Calu3 (cell line): ENCODE data around the gene FER1L5. TPM values are rescaled to one million over a fixed set of nuclear protein-coding genes. Genes with fewer than 3 reads are reported as not detected.

Experiments used
- BruUV-seq: library from RNA; stranded (reverse); fragments of 400-500 nt; replicated peaks from 2 replicates; lab custom pipeline; 2021; lab: Mats Ljungman, UMichigan
- CTCF ChIA-PET: fragments of 300-600 bp; sonication (Branson Sonifier 250); formaldehyde crosslinking; loops from one replicate; lab custom pipeline; 2022; ENCODE audit warnings: antibody characterized with exemption; lab: Charles Lee
- DNase-seq: peaks from one replicate; pipeline ENCODE4 v3.0.0; 2022
- H3K27ac Mint-ChIP-seq: one replicate; pipeline ENCODE4 v1.8.0; 2022; ENCODE audit warnings: mixed read lengths; ENCODE audit not compliant: unreplicated experiment
- H3K27me3 Mint-ChIP-seq: one replicate; pipeline ENCODE4 v1.8.0; 2022; ENCODE audit warnings: mixed read lengths; ENCODE audit not compliant: unreplicated experiment
- H3K36me3 Mint-ChIP-seq: one replicate; pipeline ENCODE4 v1.8.0; 2022; ENCODE audit warnings: mild to moderate bottlenecking, moderate library complexity, mixed read lengths; ENCODE audit not compliant: insufficient read depth, unreplicated experiment
- H3K4me1 Mint-ChIP-seq: one replicate; pipeline ENCODE4 v1.8.0; 2022; ENCODE audit warnings: mild to moderate bottlenecking, low read depth, mixed read lengths; ENCODE audit not compliant: unreplicated experiment
- H3K4me3 Mint-ChIP-seq: one replicate; pipeline ENCODE4 v1.8.0; 2022; ENCODE audit warnings: mild to moderate bottlenecking, low read depth, moderate library complexity, mixed read lengths; ENCODE audit not compliant: unreplicated experiment
- H3K9me3 Mint-ChIP-seq: one replicate; pipeline ENCODE4 v1.8.0; 2022; ENCODE audit warnings: low read depth, mixed read lengths; ENCODE audit not compliant: unreplicated experiment
- CTCF ChIP-seq: fragments of 200-600 bp; IDR thresholded peaks from one replicate; pipeline ENCODE4 v1.8.0; 2022; ENCODE audit warnings: antibody characterized with exemption; ENCODE audit not compliant: unreplicated experiment
- intact Hi-C: fragments of 100-400 bp; cut with micrococcal nuclease; formaldehyde crosslinking; loops from one replicate; pipeline ENCODE4 v1.10.0; 2022; ENCODE audit not compliant: unreplicated experiment
- total RNA-seq: library from RNA; stranded (reverse); gene quantifications from 2 replicates; pipeline ENCODE4 v1.2.3, GENCODE V29; 2022

Gene FER1L5
- total RNA-seq, 1 experiment from 2014 or later: not detected

DNA sequence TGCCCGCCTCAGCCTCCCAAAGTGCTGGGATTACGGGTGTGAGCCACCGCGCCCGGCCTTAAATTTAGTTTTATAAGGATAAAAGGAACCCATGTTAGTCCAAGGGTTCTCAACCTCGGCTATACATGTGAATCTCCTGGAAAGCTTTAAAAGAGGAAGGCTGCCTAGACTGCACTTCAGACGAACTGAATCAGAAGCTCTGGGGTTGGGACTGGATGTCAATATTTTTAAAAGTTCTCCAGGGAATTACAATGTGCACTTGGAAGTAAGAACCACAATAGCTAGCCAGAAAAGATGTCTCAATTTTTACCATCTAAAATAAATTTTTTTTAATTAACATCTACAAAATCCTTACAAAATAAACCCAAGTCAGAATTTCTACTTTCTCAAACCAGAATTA, 87.2 kb downstream of the FER1L5 start:
- Mint-ChIP-seq H3K9me3 (no peaks in the 10 kb centered on the region), H3K36me3 (peaks cover 50% of the 10 kb centered on the region), H3K4me1 (no peaks in the 10 kb centered on the region), H3K27me3 (no peaks in the 10 kb centered on the region), H3K27ac (no peak overlapping the region), H3K4me3 (no peak overlapping the region)
- no TSS peak for BruUV-seq
- TF ChIP-seq CTCF: no peak
- DNase-seq: no peak
- CTCF ChIA-PET: interaction anchor here (0.5 kb wide), 1 partner anchor 60 kb away, joined by 3 read pairs; no protein-coding TSS in a partner anchor
- intact Hi-C loops: no loop called here

DNA sequence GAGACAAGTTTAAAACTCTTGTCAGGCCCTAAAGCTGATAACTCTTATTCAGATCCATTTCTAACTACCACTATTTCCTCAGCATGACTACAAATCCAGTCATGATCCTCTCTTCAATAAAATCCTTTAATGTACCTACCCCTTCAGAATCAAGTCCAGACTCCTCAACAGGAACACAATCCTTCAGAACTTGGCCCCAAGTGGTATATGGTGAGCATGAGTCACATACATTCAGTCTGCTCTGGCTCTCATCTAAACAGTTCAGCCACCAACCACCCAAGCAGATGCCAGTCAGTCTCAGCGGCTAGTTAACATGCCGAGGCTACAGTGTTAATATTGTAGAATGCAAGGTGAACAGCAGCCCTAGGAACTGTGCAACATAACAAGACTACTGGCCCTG, 87.6 kb downstream of the FER1L5 start:
- Mint-ChIP-seq H3K27ac (no peak overlapping the region), H3K4me3 (no peak overlapping the region), H3K36me3 (peaks cover 55% of the 10 kb centered on the region), H3K9me3 (no peaks in the 10 kb centered on the region), H3K4me1 (no peaks in the 10 kb centered on the region), H3K27me3 (no peaks in the 10 kb centered on the region)
- no TSS peak for BruUV-seq
- TF ChIP-seq CTCF: no peak
- intact Hi-C loops: no loop called here
- CTCF ChIA-PET: interaction anchor here (0.5 kb wide), 1 partner anchor 59 kb away, joined by 3 read pairs; no protein-coding TSS in a partner anchor
- no peak for DNase-seq

GRCh38 chr2:96733931-96734330, 91.4 kb downstream of the FER1L5 start:
- Mint-ChIP-seq H3K27me3 (no peaks in the 10 kb centered on the region), H3K36me3 (peaks cover 39% of the 10 kb centered on the region), H3K27ac (no peak overlapping the region), H3K4me1 (peaks cover 11% of the 10 kb centered on the region), H3K4me3 (no peak overlapping the region), H3K9me3 (no peaks in the 10 kb centered on the region)
- DNase-seq: no peak
- CTCF ChIA-PET: no interaction called here
- BruUV-seq: no TSS peak
- TF ChIP-seq CTCF: no peak
- intact Hi-C loops: no loop called here

DNA sequence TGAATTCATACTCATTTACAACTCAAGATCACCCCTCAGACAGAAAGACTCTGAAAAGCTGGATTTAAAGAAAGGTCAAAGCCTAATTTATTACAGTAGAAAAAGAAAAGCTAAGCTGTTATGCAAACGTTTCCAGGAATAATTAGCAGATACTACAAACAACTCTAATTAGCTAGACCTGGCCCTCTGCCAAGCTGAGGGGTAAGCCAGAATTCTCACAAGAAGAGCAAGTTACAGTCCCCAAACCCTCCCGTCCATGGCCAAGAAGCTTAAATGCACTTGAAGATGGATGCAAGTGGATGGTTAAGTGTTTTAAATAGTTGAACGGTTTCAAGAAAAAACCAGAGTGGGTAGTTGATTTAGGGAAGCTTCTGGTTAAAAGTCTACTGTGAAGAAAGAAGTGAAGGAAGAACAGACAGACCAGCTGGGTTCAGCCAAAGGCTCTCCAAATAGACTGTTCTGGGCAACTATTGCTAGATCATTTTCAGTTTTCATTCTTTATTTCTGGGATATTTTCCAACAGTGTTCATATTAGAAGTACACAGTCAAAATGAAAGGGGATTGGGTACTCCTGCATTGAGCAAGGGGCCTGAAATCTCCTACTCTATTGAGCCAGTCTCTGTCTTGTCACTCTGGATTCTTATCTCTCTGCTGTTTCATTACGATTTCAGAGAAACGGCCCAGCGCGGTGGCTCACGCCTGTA, 92.5 kb downstream of the FER1L5 start:
- Mint-ChIP-seq H3K4me3 (no peak overlapping the region), H3K4me1 (peaks cover 11% of the 10 kb centered on the region), H3K27ac (no peak overlapping the region), H3K27me3 (no peaks in the 10 kb centered on the region), H3K36me3 (peaks cover 39% of the 10 kb centered on the region), H3K9me3 (no peaks in the 10 kb centered on the region)
- no peak for DNase-seq
- CTCF ChIA-PET: no interaction called here
- intact Hi-C loops: no loop called here
- no peak for TF ChIP-seq CTCF
- BruUV-seq: no TSS peak
